ENCODE results near the gene COL6A2.
A peak's percentile ranks its signal among the peaks of the same experiment; 100 is the strongest.

The COL6A2 gene

DNA sequence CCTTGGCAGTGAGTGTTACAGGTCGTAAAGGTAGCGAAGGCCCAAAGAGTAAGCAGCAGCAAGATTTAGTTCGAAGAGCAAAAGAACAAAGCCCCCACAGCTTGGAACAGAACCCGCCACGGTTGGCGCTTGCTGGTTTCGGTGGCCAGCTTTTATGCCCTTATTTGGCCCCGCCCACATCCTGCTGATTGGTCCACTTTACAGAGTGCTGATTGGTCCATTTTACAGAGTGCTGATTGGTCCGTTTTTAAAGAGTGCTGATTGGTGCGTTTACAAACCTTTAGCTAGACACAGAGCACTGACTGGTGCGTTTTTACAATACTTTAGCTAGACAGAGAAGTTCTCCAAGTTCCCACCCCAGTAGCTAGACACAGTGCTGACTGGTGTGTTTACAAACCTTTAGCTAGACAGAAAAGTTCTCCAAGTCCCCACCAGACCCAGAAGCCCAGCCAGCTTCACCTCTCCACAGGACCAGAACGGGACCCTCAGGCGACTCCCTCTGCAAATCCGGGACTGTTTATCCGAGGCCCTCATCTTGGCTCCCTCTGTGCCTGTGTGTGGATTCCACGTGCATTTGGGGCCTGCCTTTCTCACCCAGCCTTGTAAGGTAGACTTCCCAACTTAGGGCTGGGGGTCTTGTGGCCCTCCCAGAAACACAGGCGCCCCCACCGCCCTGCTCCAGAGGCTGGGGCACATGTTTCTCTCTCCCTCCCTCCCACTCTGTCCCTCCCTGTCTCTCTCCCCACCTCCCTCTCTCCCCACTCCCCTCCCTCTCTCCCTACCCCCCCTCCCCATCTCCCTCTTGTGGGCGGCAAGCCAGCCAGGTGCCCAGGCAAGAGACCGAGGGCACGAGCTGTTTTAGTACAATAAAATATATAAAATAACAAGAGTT, 44.9 kb downstream of the COL6A2 start:
- no peak for DNase-seq (ENCODE audit: low read depth in 2 of 2)

DNA sequence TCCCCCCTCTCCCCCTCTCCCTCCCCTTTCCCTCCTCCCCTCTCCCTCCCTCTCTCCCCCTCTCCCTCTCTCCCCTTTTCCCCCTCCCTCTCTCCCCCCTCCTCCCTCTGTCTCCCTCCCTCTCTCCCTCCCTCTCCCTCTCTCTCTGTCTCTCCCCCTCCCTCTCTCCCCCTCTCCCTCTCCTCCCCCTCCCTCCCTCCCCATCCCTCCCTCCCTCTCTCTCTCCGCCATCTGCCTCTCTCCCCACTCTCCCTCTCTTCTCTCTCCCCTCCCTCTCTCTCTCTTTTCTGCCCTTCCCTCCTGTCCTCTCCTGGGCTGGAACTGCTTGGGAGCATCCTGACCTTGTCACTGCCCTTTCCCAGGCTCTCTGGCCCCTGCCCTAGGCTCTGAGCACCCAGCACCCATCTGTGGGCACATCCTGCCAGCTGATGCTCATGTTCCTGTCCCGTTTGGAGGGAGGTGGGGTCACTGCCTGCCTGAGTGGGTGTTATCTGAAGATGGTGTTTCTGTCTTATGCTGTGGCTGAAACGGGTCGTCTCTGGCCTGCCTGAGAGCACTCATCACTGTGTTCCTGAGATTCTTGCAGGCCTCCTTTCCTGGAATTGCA, 46.7 kb downstream of the COL6A2 start:
- DNase-seq (ENCODE audit: low read depth in 2 of 2) = no peak

DNA sequence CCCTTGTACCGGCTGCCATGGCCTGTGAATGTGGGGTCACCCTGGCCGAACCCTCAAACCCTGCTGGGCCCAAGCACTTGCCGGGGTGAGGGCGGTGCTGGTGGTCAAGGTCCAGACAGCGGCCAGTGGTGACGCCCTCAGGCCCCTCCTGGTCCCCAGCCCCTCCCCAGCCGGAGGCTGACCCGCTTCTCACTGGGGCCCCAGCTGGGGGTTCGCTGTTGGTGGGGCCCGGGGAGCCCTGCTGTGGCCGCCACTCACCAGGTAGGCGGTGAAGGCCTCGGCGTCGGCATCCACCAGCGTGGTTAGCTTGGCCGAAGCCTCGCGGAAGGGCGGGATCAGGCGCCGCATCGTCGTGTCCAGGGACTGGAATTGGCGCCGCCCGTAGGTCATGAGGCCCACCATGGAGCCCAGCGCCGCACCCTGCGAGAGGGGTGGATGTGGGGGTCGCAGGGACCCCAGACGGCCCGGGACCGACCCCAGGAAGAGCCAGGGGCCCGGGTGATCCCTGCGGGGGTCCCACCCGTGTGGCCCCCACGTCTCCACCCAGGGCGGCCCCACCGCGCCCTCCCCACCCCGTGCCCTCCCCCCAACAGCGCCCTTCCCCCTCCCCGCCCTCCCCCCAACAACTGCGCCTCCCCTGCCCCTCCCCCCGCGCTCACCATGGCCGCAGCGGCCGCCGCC, 47.4 kb downstream of the COL6A2 start:
- DNase-seq (ENCODE audit: low read depth in 2 of 2) = no peak

DNA sequence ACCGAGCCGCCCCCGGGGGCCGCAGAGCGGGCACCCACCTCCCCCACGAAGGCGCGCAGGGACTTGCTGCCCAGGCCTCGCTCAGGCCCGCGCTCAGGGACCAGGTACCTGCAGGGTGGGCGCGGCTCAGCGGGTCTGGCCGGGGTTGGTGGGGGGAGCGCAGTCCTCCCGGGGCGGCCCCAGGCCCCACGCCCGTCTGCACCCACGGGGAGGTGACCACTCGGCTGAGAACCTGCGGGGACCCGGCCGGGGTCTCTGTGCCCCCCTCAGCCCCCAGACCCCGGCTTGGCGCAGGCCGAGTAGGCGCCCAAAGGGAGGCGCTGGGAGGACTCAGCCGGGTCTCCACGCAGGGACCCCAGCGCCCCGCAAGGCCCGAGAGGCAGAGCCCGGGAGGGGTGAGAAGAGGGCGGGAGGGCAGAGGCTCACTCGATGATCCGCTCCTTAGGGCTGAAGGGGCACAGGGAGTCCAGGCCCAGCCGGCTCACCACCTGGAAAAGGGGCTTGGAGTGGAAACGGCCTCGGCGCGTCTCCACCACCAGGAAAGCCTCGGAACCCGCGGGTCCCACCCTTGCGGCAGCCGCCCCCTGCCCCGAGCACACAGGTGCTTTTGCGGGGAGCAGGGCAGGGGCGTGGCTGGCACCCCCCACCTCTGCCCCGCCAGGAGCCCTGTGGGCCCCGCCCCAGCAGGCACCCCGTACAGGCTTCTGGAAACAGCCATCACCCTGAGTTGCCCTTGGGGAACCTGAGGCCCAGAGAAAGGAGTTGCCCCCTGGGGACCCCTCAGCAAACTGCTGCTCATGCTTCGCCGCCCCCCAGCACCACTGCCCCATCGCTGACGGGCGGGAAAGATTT, 48.2 kb downstream of the COL6A2 start:
- no peak for DNase-seq (ENCODE audit: low read depth in 2 of 2)

DNA sequence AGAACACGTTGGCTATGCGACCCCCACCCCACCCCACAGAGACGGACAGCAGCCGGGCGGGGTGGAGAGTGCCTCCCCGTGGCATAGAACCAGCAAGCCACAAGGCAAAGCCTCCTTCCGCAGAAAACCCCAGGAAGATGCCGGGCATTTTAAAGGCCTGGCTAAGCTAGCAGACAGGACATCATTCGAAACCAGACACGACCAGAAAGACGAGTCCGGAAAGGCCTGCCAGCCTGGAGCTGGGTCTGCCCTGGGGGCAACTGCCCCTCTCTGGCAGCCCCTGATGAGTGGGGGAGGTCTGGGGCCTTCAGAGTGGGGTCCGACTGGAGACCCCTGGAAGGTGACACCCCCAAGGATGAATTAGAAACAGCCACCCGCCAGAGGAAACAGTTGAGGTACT, 48.9 kb downstream of the COL6A2 start:
- no peak for DNase-seq (ENCODE audit: low read depth in 2 of 2)

DNA sequence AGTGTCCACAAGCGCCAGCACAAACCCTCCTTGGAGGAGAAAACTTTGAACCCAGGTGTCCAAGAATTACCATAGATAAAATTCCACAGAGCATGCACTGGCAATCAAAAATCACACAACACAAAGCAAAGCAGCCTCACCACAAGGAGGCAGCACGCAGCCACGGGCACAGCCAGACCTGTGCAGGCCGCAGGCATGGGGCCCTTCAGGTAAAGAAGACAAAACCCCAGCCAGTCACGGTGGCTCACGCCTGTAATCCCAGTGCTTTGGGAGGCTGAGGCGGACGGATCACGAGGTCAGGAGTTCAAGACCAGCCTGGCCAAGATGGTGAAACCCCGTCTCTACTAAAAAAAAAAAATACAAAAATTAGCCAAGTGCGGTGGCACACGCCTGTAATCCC, 49.5 kb downstream of the COL6A2 start:
- peak; percentile 15 to 16 for DNase-seq (ENCODE audit: low read depth in 2 of 2)

DNA sequence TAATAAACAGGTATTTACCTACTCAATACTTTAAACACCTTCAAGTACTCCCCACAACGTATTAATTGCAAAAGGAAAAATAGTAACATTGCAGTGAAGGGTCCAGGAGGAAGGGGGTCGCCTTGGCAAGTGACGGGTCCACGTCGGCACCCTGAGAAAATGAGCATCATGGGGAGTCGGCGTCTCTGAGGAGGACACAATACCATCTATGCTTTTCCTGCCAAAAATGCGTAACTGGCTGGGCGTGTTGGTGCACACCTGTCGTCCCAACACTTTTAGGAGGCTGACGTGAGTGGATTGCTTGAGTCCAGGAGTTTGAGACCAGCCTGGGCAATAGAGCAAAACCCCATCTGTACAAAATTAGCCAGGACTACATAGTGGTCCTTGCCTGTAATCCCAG, 50.2 kb downstream of the COL6A2 start:
- DNase-seq (ENCODE audit: low read depth in 2 of 2) = no peak

DNA sequence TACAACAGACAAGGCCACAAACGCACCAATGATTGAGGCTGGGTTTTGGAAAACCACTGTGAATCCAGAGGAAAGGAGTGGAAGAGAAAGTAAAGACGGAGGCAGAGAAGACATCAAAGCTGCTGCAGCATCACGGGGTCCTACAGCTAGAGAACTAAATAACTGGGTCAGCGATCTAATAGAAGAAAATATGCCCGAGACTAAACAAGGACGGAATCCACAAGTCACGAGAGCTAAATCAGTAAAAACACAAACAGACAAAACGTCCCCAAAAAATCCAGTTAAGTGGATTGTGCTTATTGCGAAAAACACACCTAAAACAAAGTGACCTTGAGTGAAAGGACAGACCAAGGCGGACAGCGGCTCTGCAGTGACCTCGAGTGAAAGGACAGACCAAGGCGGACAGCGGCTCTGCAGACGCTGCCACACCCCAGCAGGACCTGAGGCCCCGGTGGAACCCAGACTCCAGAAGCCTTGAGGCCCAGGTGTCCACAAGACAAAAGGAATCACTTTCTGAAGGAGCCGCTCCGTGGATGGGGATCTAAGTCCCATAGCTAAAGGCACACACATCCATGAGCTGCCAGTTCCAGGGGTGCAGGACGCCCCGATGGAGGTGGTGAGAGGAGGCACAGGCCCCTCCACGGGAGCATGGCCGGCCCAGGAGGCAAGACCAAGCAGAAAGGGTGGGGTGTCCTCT, 51.4 kb downstream of the COL6A2 start:
- DNase-seq (ENCODE audit: low read depth in 2 of 2) = no peak

DNA sequence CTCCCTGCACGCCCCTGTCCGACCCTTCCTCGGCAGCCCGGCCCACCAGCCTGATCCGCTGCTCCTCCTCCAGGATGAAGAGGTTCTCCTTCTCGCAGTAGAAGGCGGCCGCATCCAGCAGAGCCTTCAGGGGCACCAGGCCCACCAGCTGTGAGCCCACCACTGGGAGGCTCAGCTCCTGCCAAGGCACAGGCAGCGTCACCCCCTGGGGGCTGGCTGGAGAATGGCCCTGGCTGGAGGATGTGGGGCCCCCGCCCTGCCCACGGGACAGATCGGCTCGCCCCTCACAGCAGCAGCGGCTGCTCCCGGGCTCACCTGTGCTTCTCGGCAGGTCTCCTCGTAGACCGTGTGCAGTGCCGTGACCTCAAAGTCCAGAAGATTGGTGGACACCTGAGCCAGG, 52.2 kb downstream of the COL6A2 start:
- DNase-seq (ENCODE audit: low read depth in 2 of 2) = no peak

DNA sequence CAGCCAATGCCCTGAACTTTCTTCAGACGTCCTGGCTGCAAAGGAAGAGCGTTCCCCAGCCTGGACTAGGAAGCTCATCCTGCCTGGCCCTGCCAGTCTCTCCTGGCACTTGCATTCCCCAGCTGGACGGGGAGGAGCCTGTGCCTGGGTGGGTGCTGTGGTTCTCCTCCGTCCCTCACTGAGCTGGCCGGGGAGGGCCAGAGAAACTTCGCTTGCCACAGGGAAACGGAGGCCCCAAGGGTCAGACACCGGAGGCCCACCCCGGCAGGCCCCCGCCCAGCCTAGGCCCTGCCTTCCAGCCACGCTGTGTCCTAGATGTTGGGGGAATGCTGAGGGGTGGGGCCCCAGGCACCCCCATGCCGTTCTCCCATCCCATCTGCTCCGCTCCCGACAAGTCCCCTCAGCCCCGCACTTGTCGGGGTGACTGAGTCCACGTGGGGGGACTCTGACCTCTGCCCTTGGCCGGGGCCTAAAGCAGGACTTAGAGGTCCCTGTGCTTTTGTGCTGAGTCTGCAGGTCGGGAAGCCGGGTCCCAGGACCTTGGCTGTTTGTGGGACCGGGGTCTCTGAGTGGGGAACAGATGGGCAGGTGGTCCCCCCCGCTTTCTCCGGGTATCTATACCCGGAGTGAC, 52.7 kb downstream of the COL6A2 start:
- no peak for DNase-seq (ENCODE audit: low read depth in 2 of 2)

DNA sequence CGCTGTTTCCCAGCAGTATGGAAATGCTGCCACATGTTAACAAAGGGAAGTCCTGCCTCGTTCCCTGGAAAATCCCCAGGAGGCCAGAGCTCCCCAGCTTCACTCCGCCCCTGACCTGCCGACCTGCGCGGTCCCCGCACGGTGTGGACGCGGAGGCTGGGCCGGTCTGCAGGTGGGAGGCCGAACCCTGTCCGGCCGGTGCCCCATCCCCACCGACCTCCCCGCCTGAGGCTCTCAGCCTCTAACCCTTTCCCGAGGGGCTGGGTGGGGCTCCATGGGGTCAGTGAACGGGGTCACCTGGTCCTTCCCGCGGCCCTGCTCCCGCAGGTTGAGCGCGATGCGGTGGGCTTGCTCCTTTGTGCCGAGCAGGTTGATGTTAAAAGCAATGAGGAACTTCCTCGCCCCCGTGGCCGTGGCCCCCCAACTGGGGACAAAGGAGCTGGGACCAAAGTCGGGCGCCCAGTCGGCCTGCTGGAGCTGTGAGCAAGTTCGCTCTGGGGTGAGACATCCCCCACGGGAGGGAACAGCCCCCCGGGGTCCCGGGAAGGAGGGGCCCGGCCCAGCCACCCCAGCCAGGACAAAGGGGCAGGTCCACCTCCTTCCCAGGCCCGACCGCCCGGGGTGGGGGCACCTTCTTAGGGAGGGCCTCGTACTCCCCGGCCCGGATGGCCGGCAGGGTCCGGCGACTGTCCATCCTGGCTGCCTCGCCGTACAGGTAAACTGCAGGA, 53.5 kb downstream of the COL6A2 start:
- DNase-seq (ENCODE audit: low read depth in 2 of 2) = no peak

DNA sequence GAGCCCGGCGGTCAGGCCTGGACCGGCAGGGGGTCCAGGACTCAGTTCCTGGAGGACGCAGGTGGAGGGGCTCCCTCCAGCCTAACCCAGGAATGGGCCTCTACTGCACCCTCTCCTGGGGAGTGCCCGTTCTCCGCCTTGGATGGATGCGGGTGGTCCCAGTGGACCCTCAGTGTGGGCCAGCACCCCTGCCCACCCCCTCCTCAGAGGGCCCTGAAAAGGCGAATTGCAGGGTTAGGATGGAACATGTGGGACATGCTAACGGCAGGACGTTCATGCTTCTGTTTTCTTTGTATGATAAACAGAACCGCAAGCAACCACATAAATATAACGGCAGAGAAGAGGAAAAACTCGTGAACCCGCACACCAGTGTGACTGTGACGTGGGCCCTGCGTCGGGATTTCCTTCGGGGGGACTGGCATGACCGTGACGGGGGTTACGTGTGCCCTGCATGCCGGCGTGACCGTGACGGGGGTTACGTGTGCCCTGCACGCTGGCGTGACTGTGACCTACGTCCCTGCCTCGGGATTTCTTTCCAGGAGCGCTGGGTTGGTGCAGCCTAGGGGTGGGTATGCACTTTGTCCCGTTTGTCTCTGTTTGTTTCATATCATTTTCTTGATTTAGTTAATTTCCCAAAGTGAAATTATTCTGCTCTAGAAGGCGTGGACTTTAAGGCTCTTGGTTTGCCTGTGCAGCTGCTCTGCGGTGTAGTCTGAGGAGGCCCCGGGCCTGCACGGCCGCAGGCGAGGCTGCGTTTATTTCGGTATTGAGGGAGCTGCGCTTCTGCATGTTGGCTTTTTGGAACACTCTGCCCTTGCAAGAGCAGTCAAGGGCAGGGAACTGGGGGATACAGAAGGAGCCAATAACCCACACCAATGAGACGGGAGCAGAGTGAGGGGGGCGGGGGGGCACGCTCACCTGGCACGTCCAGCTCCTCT, 54.3 kb downstream of the COL6A2 start:
- DNase-seq (ENCODE audit: low read depth in 2 of 2) = no peak

DNA sequence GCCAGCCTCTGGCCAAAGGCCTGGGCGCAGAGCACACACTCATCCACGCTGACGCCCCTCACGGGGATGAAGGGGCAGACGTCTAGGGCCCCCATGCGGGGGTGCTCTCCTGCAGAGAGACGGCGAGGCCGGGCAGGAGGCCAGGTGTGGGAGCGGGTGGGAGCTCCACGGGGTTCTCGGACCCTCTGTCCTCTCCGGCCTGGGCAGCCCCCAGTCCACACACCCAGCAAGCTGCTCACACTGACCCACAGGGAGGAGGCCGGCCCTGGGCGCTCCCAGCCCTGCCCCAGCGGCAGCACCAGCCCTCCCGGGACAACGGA, 55.0 kb downstream of the COL6A2 start:
- DNase-seq (ENCODE audit: low read depth in 2 of 2) = no peak

DNA sequence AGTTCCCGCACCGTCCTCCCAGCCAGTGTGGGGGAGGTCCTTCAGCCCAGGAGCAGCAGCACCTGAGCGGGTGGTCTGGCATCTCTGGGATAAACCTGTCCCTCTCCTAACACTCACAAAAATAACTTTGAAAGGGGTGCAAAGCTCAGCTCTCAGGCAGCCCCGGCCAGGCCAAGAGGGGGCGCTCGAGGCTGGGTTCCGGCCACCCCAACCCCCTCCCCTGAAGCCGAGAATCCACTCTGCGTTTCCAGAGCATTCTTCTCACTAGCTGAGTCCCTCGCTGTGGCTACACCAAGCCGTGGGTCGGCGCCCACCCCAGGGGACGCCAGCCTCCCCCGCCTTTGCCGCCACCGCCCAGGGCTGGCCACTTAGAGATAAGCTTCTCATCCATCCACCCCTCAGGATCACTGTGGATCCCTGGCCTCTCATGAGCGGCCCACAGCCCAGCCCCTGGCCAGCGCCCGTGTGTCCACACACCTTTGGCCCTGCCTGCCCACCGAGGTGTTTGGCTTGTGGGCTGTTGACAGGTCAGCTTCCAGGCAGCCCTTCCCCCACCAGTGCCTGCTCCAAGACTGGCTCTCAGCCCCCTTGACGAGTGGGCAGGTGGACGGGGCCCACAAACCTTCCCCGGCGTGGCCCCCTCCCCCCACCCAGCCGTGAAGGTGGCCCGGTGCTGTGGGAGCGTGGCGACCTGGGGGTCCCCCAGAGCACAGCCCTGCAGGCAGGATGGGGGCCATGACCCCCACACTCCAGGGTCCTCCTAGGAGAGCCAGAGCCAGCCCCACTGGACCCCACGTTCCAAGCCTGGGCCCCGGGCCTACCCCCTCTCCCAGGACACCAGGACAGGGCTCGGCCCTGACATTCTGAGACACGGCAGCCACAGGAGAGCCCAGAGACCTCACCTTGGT, 55.6 kb downstream of the COL6A2 start:
- peak in 1 of 2 donors; percentile 21 for DNase-seq (ENCODE audit: low read depth in 2 of 2)

DNA sequence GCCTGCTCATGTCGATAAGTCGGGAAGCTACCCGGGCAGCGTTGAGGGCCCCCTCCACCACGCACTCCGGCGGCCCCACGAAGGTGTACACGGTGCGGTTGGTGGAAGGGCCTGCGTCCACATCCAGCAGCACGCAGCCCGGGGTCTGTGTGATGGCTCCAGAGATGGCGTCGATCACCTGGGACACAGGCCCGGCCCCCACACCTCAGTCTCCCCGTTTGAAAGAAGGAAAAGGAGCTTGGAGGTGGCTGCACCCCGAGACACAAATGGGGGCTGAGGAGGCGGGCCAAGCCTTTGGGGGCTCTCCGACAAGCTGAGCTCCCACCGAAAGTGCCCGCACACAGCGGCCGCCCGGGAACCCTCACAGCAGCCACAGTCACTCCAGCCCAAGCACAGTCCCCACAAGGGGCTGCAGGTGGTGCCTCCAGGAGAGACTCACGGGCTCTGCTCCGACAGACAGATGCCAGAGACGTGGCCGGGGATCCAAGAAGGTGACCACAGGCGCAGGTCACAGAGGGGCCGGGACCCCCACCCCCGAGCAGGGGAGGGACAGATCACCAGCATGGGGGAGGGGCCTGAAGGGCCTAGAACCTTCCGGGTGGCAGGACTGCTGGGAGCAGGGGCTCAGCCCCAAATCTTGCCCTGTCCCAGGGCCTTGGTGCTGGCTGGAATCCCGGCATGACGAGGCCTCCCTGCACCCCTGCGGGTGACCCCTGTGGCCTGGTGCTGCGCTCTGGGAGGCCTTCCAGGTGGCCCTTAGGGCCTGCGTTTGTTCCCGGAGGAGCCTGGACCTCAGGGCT, 56.4 kb downstream of the COL6A2 start:
- DNase-seq (ENCODE audit: low read depth in 2 of 2) = no peak

DNA sequence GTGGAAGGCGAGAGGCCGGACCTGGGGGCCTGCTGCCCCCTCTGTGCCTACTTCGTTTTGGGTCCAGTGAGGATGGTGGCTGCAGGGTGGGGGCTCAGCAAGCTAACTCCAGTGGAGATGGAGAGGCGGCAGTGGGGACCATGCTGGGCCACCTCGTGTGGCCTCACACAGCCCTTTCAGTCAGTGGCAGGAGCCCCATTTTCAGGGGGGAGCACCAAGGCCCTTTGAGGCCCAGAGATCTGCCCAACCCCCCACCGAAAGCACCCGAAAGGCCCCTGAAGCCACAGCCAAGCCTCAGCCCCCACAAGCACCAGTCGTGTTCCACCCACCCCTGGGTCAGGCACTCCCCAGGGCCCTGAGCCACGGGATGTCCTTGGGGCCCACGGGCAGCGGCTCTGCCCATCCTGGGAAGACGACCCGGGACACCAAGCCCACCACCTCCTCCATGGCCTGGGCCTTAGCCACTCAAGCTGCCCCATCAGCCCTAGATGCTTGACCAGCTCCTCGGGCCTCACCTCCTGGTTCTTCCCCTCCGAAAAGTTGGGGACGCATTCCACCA, 57.1 kb downstream of the COL6A2 start:
- DNase-seq (ENCODE audit: low read depth in 2 of 2) = no peak

Data from stimulated activated CD4-positive, alpha-beta T cell treated with anti-CD3 and anti-CD28 coated beads, Interleukin-1b, Interleukin-23, amount 100 ng/mL, for 1 hour (primary cell).